A549 (cell line): ENCODE measurements around the gene VSTM2B.

Experiments
- CTCF ChIP-seq: fragments of >200 bp; sonication (Bioruptor Twin); formaldehyde crosslinking; IDR thresholded peaks from 3 replicates; pipeline ENCODE4 v1.5.1; 2016
- ELK1 ChIP-seq: fragments of 150-350 bp; IDR thresholded peaks from 2 replicates; pipeline ENCODE4 v1.6.1; 2014; ENCODE audit warnings: low read depth, mild to moderate bottlenecking, low read length
- RAD21 ChIP-seq, 2 experiments: fragments of >200 bp in 1 of 2; sonication (Bioruptor Twin) in 1 of 2; formaldehyde crosslinking in 1 of 2; IDR thresholded peaks in 1 of 2; conservative IDR thresholded peaks in 1 of 2; 2 replicates in 1 of 2; 3 replicates in 1 of 2; pipeline ENCODE4 v1.6.1; 2012 to 2018; ENCODE audit warnings: inconsistent platforms in 1 of 2

GRCh38 chr19:29497241-29497640, 28.6 kb upstream of the VSTM2B start:
- TF ChIP-seq ELK1 = no peak
- no peak for TF ChIP-seq CTCF
- no peak for TF ChIP-seq RAD21 (conservative IDR thresholded peaks at IDR 0.05 in 1 of 2, IDR thresholded peaks at IDR 0.05 in 1 of 2)
